Fibroblast of lung (primary cell): ENCODE measurements around the gene IFI44L. TPM values are rescaled to one million over a fixed set of nuclear protein-coding genes. Genes with fewer than 3 reads are reported as not detected.

Source experiments
- DNase-seq, 2 donors: peaks; one replicate each; pipeline versions ENCODE4 v3.0.0 to v3.0.0-alpha.2; 2010; ENCODE audit warnings: low read depth in 2 of 2
- H2AFZ ChIP-seq: 2 replicates; pipeline ENCODE4 v1.5.1; 2012; ENCODE audit warnings: low read length, control low read depth, inconsistent platforms
- H3K27ac ChIP-seq: 2 replicates; pipeline ENCODE4 v1.5.1; 2011; ENCODE audit warnings: low read length, control low read depth; ENCODE audit not compliant: insufficient read depth
- H3K27me3 ChIP-seq: 2 replicates; pipeline ENCODE4 v1.5.1; 2011; ENCODE audit warnings: mild to moderate bottlenecking, low read length; ENCODE audit not compliant: control insufficient read depth, insufficient read depth
- H3K36me3 ChIP-seq: 2 replicates; pipeline ENCODE4 v1.5.1; 2011; ENCODE audit warnings: low read length; ENCODE audit not compliant: control insufficient read depth, insufficient read depth
- H3K4me1 ChIP-seq: 2 replicates; pipeline ENCODE4 v1.5.1; 2011; ENCODE audit warnings: low read length; ENCODE audit not compliant: control insufficient read depth, insufficient read depth; ENCODE audit errors: extremely low read depth
- H3K4me2 ChIP-seq: 2 replicates; pipeline ENCODE4 v1.5.1; 2011; ENCODE audit warnings: low read length, control low read depth; ENCODE audit not compliant: insufficient read depth; ENCODE audit errors: extremely low read depth
- H3K4me3 ChIP-seq, 4 experiments: fragments of 200-600 bp in 1 of 4; sonication (generic) in 1 of 4; replicated peaks in 1 of 4; 2 replicates each; pipeline ENCODE4 v1.5.1; 2011 to 2016; ENCODE audit warnings: low read length in 4 of 4, low read depth in 3 of 4, mild to moderate bottlenecking in 3 of 4, control low read depth in 2 of 4, inconsistent platforms in 1 of 4, mixed read lengths in 1 of 4; ENCODE audit not compliant: insufficient read depth in 1 of 4; ENCODE audit errors: control extremely low read depth in 1 of 4
- H3K79me2 ChIP-seq: 2 replicates; pipeline ENCODE4 v1.5.1; 2012; ENCODE audit warnings: mild to moderate bottlenecking, low read length, inconsistent platforms; ENCODE audit not compliant: control insufficient read depth, insufficient read depth
- H3K9ac ChIP-seq: 2 replicates; pipeline ENCODE4 v1.5.1; 2011; ENCODE audit warnings: mild to moderate bottlenecking, low read length, control low read depth; ENCODE audit not compliant: insufficient read depth
- H3K9me3 ChIP-seq: 2 replicates; pipeline ENCODE4 v1.5.1; 2012; ENCODE audit warnings: low read depth, low read length; ENCODE audit not compliant: control insufficient read depth, insufficient read depth
- H4K20me1 ChIP-seq: 2 replicates; pipeline ENCODE4 v1.5.1; 2011; ENCODE audit warnings: low read length; ENCODE audit not compliant: control insufficient read depth, insufficient read depth; ENCODE audit errors: extremely low read depth
- EZH2 ChIP-seq: IDR thresholded peaks from 2 replicates; pipeline ENCODE4 v1.5.1; 2012; ENCODE audit warnings: low read length, control low read depth, mild to moderate bottlenecking; ENCODE audit errors: missing control alignments
- polyA plus RNA-seq, 2 donors: library from polyadenylated mRNA; depleted of rRNA in 1 of 2; stranded (reverse) in 1 of 2; unstranded in 1 of 2; fragments of >200 nt; gene quantifications; 2 replicates each; pipeline ENCODE4 v1.2.1, GENCODE V29; 2011 to 2012; ENCODE audit warnings: missing spikeins in 1 of 2
- total RNA-seq: library from RNA; depleted of rRNA; stranded (reverse); fragments of >200 nt; gene quantifications from 2 replicates; pipeline ENCODE4 v1.2.1, GENCODE V29; 2014
- TF ChIP-seq, protein P1 (sequence below), 2 donors: IDR thresholded peaks in 1 of 2; conservative IDR thresholded peaks in 1 of 2; 1 replicate in 1 of 2; 2 replicates in 1 of 2; pipeline ENCODE4 v1.5.1; 2011 to 2012; ENCODE audit warnings: low read length in 2 of 2, control low read depth in 1 of 2, inconsistent platforms in 1 of 2, low read depth in 1 of 2, mild to moderate bottlenecking in 1 of 2

Gene IFI44L
- total and polyA plus RNA-seq, 2 donors (not counting 1 experiment from before 2014, with no cell fraction given): 0.59 to 2.1 TPM

DNA sequence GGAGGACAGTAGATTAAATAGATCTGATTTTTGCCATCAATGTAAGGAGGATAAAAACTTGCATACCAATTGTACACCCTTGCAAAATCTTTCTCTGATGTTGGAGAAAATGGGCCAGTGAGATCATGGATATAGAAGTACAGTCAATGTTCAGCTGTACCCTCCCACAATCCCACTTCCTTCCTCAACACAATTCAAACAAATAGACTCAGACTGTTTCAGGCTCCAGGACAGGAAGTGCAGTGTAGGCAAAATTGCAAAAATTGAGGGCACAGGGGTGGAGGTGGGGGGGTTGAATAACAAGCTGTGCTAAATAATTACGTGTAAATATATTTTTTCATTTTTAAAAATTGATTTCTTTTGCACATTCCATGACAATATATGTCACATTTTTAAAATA lies 25.5 kb downstream of the IFI44L start:
- TF ChIP-seq, protein P1, sequence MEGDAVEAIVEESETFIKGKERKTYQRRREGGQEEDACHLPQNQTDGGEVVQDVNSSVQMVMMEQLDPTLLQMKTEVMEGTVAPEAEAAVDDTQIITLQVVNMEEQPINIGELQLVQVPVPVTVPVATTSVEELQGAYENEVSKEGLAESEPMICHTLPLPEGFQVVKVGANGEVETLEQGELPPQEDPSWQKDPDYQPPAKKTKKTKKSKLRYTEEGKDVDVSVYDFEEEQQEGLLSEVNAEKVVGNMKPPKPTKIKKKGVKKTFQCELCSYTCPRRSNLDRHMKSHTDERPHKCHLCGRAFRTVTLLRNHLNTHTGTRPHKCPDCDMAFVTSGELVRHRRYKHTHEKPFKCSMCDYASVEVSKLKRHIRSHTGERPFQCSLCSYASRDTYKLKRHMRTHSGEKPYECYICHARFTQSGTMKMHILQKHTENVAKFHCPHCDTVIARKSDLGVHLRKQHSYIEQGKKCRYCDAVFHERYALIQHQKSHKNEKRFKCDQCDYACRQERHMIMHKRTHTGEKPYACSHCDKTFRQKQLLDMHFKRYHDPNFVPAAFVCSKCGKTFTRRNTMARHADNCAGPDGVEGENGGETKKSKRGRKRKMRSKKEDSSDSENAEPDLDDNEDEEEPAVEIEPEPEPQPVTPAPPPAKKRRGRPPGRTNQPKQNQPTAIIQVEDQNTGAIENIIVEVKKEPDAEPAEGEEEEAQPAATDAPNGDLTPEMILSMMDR (conservative IDR thresholded peaks at IDR 0.05 in 1 of 2, IDR thresholded peaks at IDR 0.05 in 1 of 2; ENCODE audit: low read depth in 1 of 2, low read length in 2 of 2): no peak
- no peak for TF ChIP-seq EZH2
- no peak for DNase-seq
- no peak overlapping the region for H3K4me2 ChIP-seq
- H3K27me3 ChIP-seq: no peaks in the 10 kb centered on the region
- no peak overlapping the region for H3K27ac ChIP-seq
- H3K36me3 ChIP-seq: no peaks in the 10 kb centered on the region
- H3K4me3 ChIP-seq: no peak overlapping the region
- H4K20me1 ChIP-seq: no peaks in the 10 kb centered on the region
- no peak overlapping the region for H2AFZ ChIP-seq
- H3K4me1 ChIP-seq: no peaks in the 10 kb centered on the region
- H3K9me3 ChIP-seq: no peaks in the 10 kb centered on the region
- H3K9ac ChIP-seq: no peak overlapping the region
- no peaks in the 10 kb centered on the region for H3K79me2 ChIP-seq

- no peak overlapping the region for H3K9ac ChIP-seq
- TF ChIP-seq EZH2: no peak
- TF ChIP-seq, protein P1 (conservative IDR thresholded peaks at IDR 0.05 in 1 of 2, IDR thresholded peaks at IDR 0.05 in 1 of 2; ENCODE audit: low read depth in 1 of 2, low read length in 2 of 2): no peak
- H3K4me2 ChIP-seq: no peak overlapping the region
Observed at GRCh38 chr1:78647238-78647637, 27.0 kb downstream of the IFI44L start.

GRCh38 chr1:78649628-78650027 lies 29.4 kb downstream of the IFI44L start, which contains the start of gene IFI44:
IFI44 (plus strand) TSS chr1:78649831; CDS start chr1:78650196, 365 bp downstream.
- Histone ChIP-seq H3K36me3 (no peaks in the 10 kb centered on the region), H2AFZ (peak within 1 kb of the TSS; percentile 70), H3K9ac (no peak within 1 kb of the TSS), H3K4me2 (peak within 1 kb of the TSS; percentile 46), H3K9me3 (no peaks in the 10 kb centered on the region), H3K4me3 (peak within 1 kb of the TSS; percentile 4 to 72 (median 43)), H3K27me3 (no peaks in the 10 kb centered on the region), H3K4me1 (no peaks in the 10 kb centered on the region), H3K79me2 (no peaks in the 10 kb centered on the region), H4K20me1 (no peaks in the 10 kb centered on the region), H3K27ac (no peak within 1 kb of the TSS)
- peak; percentile 80 to 90 for DNase-seq
- TF ChIP-seq, protein P1 (conservative IDR thresholded peaks at IDR 0.05 in 1 of 2, IDR thresholded peaks at IDR 0.05 in 1 of 2; ENCODE audit: low read depth in 1 of 2, low read length in 2 of 2): no peak

More at GRCh38 chr1:78647238-78647637, 27.0 kb downstream of the IFI44L start:
- Histone ChIP-seq H4K20me1 (no peaks in the 10 kb centered on the region), H2AFZ (no peak overlapping the region), H3K9me3 (no peaks in the 10 kb centered on the region), H3K36me3 (no peaks in the 10 kb centered on the region), H3K4me3 (no peak overlapping the region), H3K79me2 (no peaks in the 10 kb centered on the region), H3K4me1 (no peaks in the 10 kb centered on the region), H3K27me3 (no peaks in the 10 kb centered on the region), H3K27ac (no peak overlapping the region)
- no peak for DNase-seq
